Measurements from ENCODE around the gene DHRS7B.
"Not testable (repeated sequence)": the region's sequence is repeated elsewhere in the genome, so short reads cannot be mapped to it uniquely, and the experiment has no call there.

DHRS7B gene

GRCh38 chr17:21214777-21215541 is 88.2 kb downstream of the DHRS7B start:
- in situ Hi-C loops (cut with MboI; ENCODE audit: low pct_unique_long_range_greater_than_20kb, low sequenced_read_pairs, unreplicated experiment), result no loop called here
- peak; percentile 53 for DNase-seq (ENCODE audit: low spot score)
- TF ChIP-seq, protein P1, sequence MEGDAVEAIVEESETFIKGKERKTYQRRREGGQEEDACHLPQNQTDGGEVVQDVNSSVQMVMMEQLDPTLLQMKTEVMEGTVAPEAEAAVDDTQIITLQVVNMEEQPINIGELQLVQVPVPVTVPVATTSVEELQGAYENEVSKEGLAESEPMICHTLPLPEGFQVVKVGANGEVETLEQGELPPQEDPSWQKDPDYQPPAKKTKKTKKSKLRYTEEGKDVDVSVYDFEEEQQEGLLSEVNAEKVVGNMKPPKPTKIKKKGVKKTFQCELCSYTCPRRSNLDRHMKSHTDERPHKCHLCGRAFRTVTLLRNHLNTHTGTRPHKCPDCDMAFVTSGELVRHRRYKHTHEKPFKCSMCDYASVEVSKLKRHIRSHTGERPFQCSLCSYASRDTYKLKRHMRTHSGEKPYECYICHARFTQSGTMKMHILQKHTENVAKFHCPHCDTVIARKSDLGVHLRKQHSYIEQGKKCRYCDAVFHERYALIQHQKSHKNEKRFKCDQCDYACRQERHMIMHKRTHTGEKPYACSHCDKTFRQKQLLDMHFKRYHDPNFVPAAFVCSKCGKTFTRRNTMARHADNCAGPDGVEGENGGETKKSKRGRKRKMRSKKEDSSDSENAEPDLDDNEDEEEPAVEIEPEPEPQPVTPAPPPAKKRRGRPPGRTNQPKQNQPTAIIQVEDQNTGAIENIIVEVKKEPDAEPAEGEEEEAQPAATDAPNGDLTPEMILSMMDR (IDR thresholded peaks at IDR 0.05; ENCODE audit: extremely low read depth, insufficient read depth, missing control alignments), result no peak

- in situ Hi-C loops (cut with MboI; ENCODE audit: low pct_unique_long_range_greater_than_20kb, low sequenced_read_pairs, unreplicated experiment), result no loop called here
- no peak for DNase-seq (ENCODE audit: low spot score)
Observed at GRCh38 chr17:21215935-21216334, 89.2 kb downstream of the DHRS7B start.

GRCh38 chr17:21217346-21217745 is 90.6 kb downstream of the DHRS7B start:
- in situ Hi-C loops (cut with MboI; ENCODE audit: low pct_unique_long_range_greater_than_20kb, low sequenced_read_pairs, unreplicated experiment), result no loop called here
- TF ChIP-seq, protein P1 (IDR thresholded peaks at IDR 0.05; ENCODE audit: extremely low read depth, insufficient read depth, missing control alignments), result no peak
- no peak for DNase-seq (ENCODE audit: low spot score)

More at GRCh38 chr17:21215935-21216334, 89.2 kb downstream of the DHRS7B start:
- TF ChIP-seq, protein P1 (IDR thresholded peaks at IDR 0.05; ENCODE audit: extremely low read depth, insufficient read depth, missing control alignments), result no peak

GRCh38 chr17:21218101-21218500 is 91.3 kb downstream of the DHRS7B start:
- TF ChIP-seq, protein P1 (IDR thresholded peaks at IDR 0.05; ENCODE audit: extremely low read depth, insufficient read depth, missing control alignments), result no peak
- in situ Hi-C loops (cut with MboI; ENCODE audit: low pct_unique_long_range_greater_than_20kb, low sequenced_read_pairs, unreplicated experiment), result no loop called here
- DNase-seq (ENCODE audit: low spot score), result no peak

GRCh38 chr17:21218831-21219380 is 92.1 kb downstream of the DHRS7B start:
- DNase-seq (ENCODE audit: low spot score), result no peak

GRCh38 chr17:21223086-21223485 is 96.3 kb downstream of the DHRS7B start:
- TF ChIP-seq, protein P1 (IDR thresholded peaks at IDR 0.05; ENCODE audit: extremely low read depth, insufficient read depth, missing control alignments), result no peak
- in situ Hi-C loops (cut with MboI; ENCODE audit: low pct_unique_long_range_greater_than_20kb, low sequenced_read_pairs, unreplicated experiment), result no loop called here
- no peak for DNase-seq (ENCODE audit: low spot score)

More at GRCh38 chr17:21218831-21219380, 92.1 kb downstream of the DHRS7B start:
- in situ Hi-C loops (cut with MboI; ENCODE audit: low pct_unique_long_range_greater_than_20kb, low sequenced_read_pairs, unreplicated experiment), result no loop called here
- TF ChIP-seq, protein P1 (IDR thresholded peaks at IDR 0.05; ENCODE audit: extremely low read depth, insufficient read depth, missing control alignments), result no peak

DNA sequence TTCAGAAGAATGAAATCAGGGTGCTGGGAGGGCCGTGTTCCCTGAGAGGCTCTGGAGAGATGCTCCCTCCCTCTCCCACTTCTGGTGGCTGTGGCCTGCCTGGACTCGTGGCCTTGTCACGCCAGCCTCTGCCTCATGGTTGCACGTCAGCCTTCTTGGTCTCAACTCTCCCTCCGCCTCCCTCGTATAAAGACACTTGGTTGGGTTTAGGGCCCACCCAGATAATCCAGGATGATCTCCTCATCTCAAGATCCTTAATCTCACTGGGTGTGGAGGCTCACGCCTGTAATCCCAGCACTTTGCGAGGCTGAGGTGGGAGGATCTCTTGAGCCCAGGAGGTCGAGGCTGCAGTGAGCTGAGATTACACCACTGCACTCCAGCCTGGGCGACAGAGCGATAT is 100.5 kb downstream of the DHRS7B start:
- in situ Hi-C loops (cut with MboI; ENCODE audit: low pct_unique_long_range_greater_than_20kb, low sequenced_read_pairs, unreplicated experiment); DNase-seq (ENCODE audit: low spot score): not testable (repeated sequence)
